ACHN (cell line): ENCODE results near the gene PKNOX1.
"Not testable (repeated sequence)": the region's sequence is repeated elsewhere in the genome, so short reads cannot be mapped to it uniquely, and the experiment has no call there.

Experiments
- DNase-seq: peaks from one replicate; pipeline ENCODE4 v3.0.0-alpha.2; 2015
- in situ Hi-C: cut with HindIII; loops from 2 replicates; pipeline ENCODE4 v1.10.0; 2017; ENCODE audit warnings: low sequenced_read_pairs, low pct_ligation_motif_present, low pct_unique_long_range_greater_than_20kb

The PKNOX1 gene

GRCh38 chr21:43034101-43034500 lies 59.7 kb downstream of the PKNOX1 start:
- no peak for DNase-seq
- in situ Hi-C loops, result no loop called here

GRCh38 chr21:43034826-43035225 lies 60.5 kb downstream of the PKNOX1 start:
- no peak for DNase-seq
- in situ Hi-C loops, result no loop called here

GRCh38 chr21:43036889-43037288 lies 62.5 kb downstream of the PKNOX1 start:
- in situ Hi-C loops, result not testable (repeated sequence)

GRCh38 chr21:43037918-43038658 lies 63.7 kb downstream of the PKNOX1 start:
- DNase-seq, in situ Hi-C loops: not testable (repeated sequence)

More at GRCh38 chr21:43036889-43037288, 62.5 kb downstream of the PKNOX1 start:
- not testable (repeated sequence) for DNase-seq

GRCh38 chr21:43038659-43039044 lies 64.3 kb downstream of the PKNOX1 start:
- in situ Hi-C loops, DNase-seq: not testable (repeated sequence)

- DNase-seq, in situ Hi-C loops: not testable (repeated sequence)
Observed at GRCh38 chr21:43042169-43042568, 67.8 kb downstream of the PKNOX1 start.

- in situ Hi-C loops, DNase-seq: not testable (repeated sequence)
Observed at GRCh38 chr21:43043291-43043690, 68.9 kb downstream of the PKNOX1 start.

- in situ Hi-C loops, DNase-seq: not testable (repeated sequence)
Observed at GRCh38 chr21:43044547-43044946, 70.2 kb downstream of the PKNOX1 start.

GRCh38 chr21:43045165-43045875 lies 71.0 kb downstream of the PKNOX1 start:
- in situ Hi-C loops, DNase-seq: not testable (repeated sequence)

GRCh38 chr21:43045876-43046821 lies 71.8 kb downstream of the PKNOX1 start:
- DNase-seq, in situ Hi-C loops: not testable (repeated sequence)

- DNase-seq, in situ Hi-C loops: not testable (repeated sequence)
Observed at GRCh38 chr21:43053112-43053511, 78.8 kb downstream of the PKNOX1 start.

GRCh38 chr21:43062955-43063664 lies 88.7 kb downstream of the PKNOX1 start:
- DNase-seq, in situ Hi-C loops: not testable (repeated sequence)

- in situ Hi-C loops, DNase-seq: not testable (repeated sequence)
Observed at GRCh38 chr21:43064265-43064917, 90.0 kb downstream of the PKNOX1 start.

- DNase-seq, in situ Hi-C loops: not testable (repeated sequence)
Observed at GRCh38 chr21:43065991-43066390, 91.6 kb downstream of the PKNOX1 start.

GRCh38 chr21:43066690-43067089 lies 92.3 kb downstream of the PKNOX1 start:
- in situ Hi-C loops, DNase-seq: not testable (repeated sequence)

- DNase-seq, in situ Hi-C loops: not testable (repeated sequence)
Observed at GRCh38 chr21:43068065-43068464, 93.7 kb downstream of the PKNOX1 start.

- DNase-seq, in situ Hi-C loops: not testable (repeated sequence)
Observed at GRCh38 chr21:43069682-43070081, 95.3 kb downstream of the PKNOX1 start.
